MCF 10A (cell line): Measurements from ENCODE around the gene CYB561D2. TPM values are rescaled to one million over a fixed set of nuclear protein-coding genes. Genes with fewer than 3 reads are reported as not detected.
"Not testable (repeated sequence)": the region's sequence is repeated elsewhere in the genome, so short reads cannot be mapped to it uniquely, and the experiment has no call there.

Experiments used
- BruUV-seq: library from RNA; stranded (reverse); fragments of 400-500 nt; replicated peaks from 2 replicates; lab custom pipeline; 2021; lab: Mats Ljungman, UMichigan
- CTCF ChIA-PET: fragments of 300-600 bp; sonication (Branson Sonifier 250); formaldehyde crosslinking; extraction: SDS; loops from one replicate; lab custom pipeline; 2021; ENCODE audit warnings: antibody characterized with exemption, inconsistent platforms; lab: Yijun Ruan, JAX
- POLR2A ChIA-PET: fragments of 300-600, 350-650 bp; sonication (Branson Sonifier 250); formaldehyde crosslinking; extraction: SDS; loops from one replicate; lab custom pipeline; 2020; ENCODE audit warnings: antibody characterized with exemption, inconsistent platforms; lab: Yijun Ruan, JAX
- DNase-seq: peaks from one replicate; pipeline ENCODE4 v3.0.0-alpha.2; 2018; ENCODE audit not compliant: unreplicated experiment
- H3K27ac Mint-ChIP-seq: one replicate; pipeline ENCODE4 v1.8.0; 2022; ENCODE audit warnings: mild to moderate bottlenecking, low read depth, mixed read lengths; ENCODE audit not compliant: unreplicated experiment
- H3K27me3 Mint-ChIP-seq: one replicate; pipeline ENCODE4 v1.8.0; 2022; ENCODE audit warnings: mixed read lengths; ENCODE audit not compliant: insufficient read depth, unreplicated experiment
- H3K36me3 Mint-ChIP-seq: one replicate; pipeline ENCODE4 v1.8.0; 2022; ENCODE audit warnings: mild to moderate bottlenecking, moderate library complexity, mixed read lengths; ENCODE audit not compliant: insufficient read depth, unreplicated experiment
- H3K4me1 Mint-ChIP-seq: one replicate; pipeline ENCODE4 v1.8.0; 2022; ENCODE audit warnings: mixed read lengths; ENCODE audit not compliant: insufficient read depth, unreplicated experiment
- H3K4me3 Mint-ChIP-seq: one replicate; pipeline ENCODE4 v1.8.0; 2022; ENCODE audit warnings: mild to moderate bottlenecking, moderate library complexity, mixed read lengths; ENCODE audit not compliant: unreplicated experiment
- H3K9me3 Mint-ChIP-seq: one replicate; pipeline ENCODE4 v1.8.0; 2022; ENCODE audit warnings: mixed read lengths; ENCODE audit not compliant: unreplicated experiment
- CTCF ChIP-seq: fragments of 200-600 bp; IDR thresholded peaks from one replicate; pipeline ENCODE4 v1.8.0; 2022; ENCODE audit warnings: antibody characterized with exemption, mild to moderate bottlenecking; ENCODE audit not compliant: unreplicated experiment
- intact Hi-C: fragments of 100-400 bp; cut with micrococcal nuclease; formaldehyde crosslinking; loops from 2 replicates; pipeline ENCODE4 v1.14.1; 2022
- total RNA-seq: library from RNA; stranded (reverse); gene quantifications from 2 replicates; pipeline ENCODE4 v1.2.3, GENCODE V29; 2022

The CYB561D2 gene
- total RNA-seq, 1 experiment from 2014 or later, result 24.1 TPM

GRCh38 chr3:50304601-50305000 is 46.1 kb upstream of the CYB561D2 start:
- CTCF ChIA-PET, result no interaction called here

GRCh38 chr3:50312041-50312440 is 38.6 kb upstream of the CYB561D2 start:
- H3K36me3 Mint-ChIP-seq, DNase-seq, POLR2A ChIA-PET: not testable (repeated sequence)

More at GRCh38 chr3:50304601-50305000, 46.1 kb upstream of the CYB561D2 start:
- DNase-seq, result no peak
- no TSS peak for BruUV-seq
- Mint-ChIP-seq H3K9me3 (no peaks in the 10 kb centered on the region), H3K4me3 (no peak overlapping the region), H3K27ac (no peak overlapping the region), H3K27me3 (no peaks in the 10 kb centered on the region), H3K4me1 (peaks cover 1% of the 10 kb centered on the region), H3K36me3 (no peaks in the 10 kb centered on the region)
- POLR2A ChIA-PET, result interaction anchor here (0.7 to 1.6 kb wide), 3 partner anchors 13 to 57 kb away, joined by 4 to 5 read pairs (median 5); partner anchors contain the start of gene TUSC2
- no peak for TF ChIP-seq CTCF
- intact Hi-C loops, result no loop called here

GRCh38 chr3:50314342-50314741 is 36.3 kb upstream of the CYB561D2 start:
- DNase-seq, result no peak
- no peak for TF ChIP-seq CTCF
- ChIA-PET CTCF (interaction anchor here (0.6 to 2.3 kb wide), 4 partner anchors 9 to 237 kb away, joined by 3 to 23 read pairs (median 4); partner anchors contain the start of gene HYAL2), POLR2A (interaction anchor here (0.7 to 2.3 kb wide), 3 partner anchors 14 to 35 kb away, joined by 3 to 6 read pairs (median 3); partner anchors contain the start of genes IFRD2, LSMEM2 and TUSC2)
- no TSS peak for BruUV-seq
- peaks cover 32% of the 10 kb centered on the region for H3K4me1 Mint-ChIP-seq
- peak overlapping the region; percentile 27 for H3K27ac Mint-ChIP-seq
- H3K4me3 Mint-ChIP-seq, result no peak overlapping the region
- peaks cover 6% of the 10 kb centered on the region for H3K36me3 Mint-ChIP-seq
- H3K9me3 Mint-ChIP-seq, result no peaks in the 10 kb centered on the region
- H3K27me3 Mint-ChIP-seq, result no peaks in the 10 kb centered on the region
- intact Hi-C loops, result no loop called here

More at GRCh38 chr3:50312041-50312440, 38.6 kb upstream of the CYB561D2 start:
- H3K4me3 Mint-ChIP-seq, BruUV-seq, H3K9me3 Mint-ChIP-seq, intact Hi-C loops, H3K27ac Mint-ChIP-seq, H3K27me3 Mint-ChIP-seq, CTCF ChIA-PET: not testable (repeated sequence)
- peaks cover 22% of the 10 kb centered on the region for H3K4me1 Mint-ChIP-seq

GRCh38 chr3:50314816-50315215 is 35.8 kb upstream of the CYB561D2 start:
- Mint-ChIP-seq H3K36me3 (peaks cover 6% of the 10 kb centered on the region), H3K4me3 (no peak overlapping the region), H3K4me1 (peaks cover 31% of the 10 kb centered on the region), H3K9me3 (no peaks in the 10 kb centered on the region), H3K27ac (peak overlapping the region; percentile 46), H3K27me3 (no peaks in the 10 kb centered on the region)
- ChIA-PET POLR2A (interaction anchor here (2.3 to 3.2 kb wide), 3 partner anchors 13 to 23 kb away, joined by 6 to 30 read pairs (median 14); partner anchors contain the start of genes HYAL3, IFRD2, NAA80 and TUSC2), CTCF (interaction anchor here (0.6 to 2.3 kb wide), 4 partner anchors 9 to 73 kb away, joined by 3 to 23 read pairs (median 4); partner anchors contain the start of gene HYAL2)
- intact Hi-C loops, result no loop called here
- BruUV-seq, result no TSS peak
- DNase-seq, result no peak
- no peak for TF ChIP-seq CTCF
